HepG2 (cell line): ENCODE data around the gene BCAR3. TPM values are rescaled to one million over a fixed set of nuclear protein-coding genes. Genes with fewer than 3 reads are reported as not detected.

Source experiments
- ATF7 ChIP-seq, 2 experiments: fragments of 450-650 bp in 1 of 2; sonication (generic) in 1 of 2; formaldehyde crosslinking in 1 of 2; IDR thresholded peaks; 2 replicates each; pipeline versions ENCODE4 v1.4.0 to v1.6.1; 2016 to 2020; ENCODE audit warnings: antibody characterized with exemption in 1 of 2, mild to moderate bottlenecking in 1 of 2, missing genetic modification reagents in 1 of 2
- FOXA3 ChIP-seq: IDR thresholded peaks from 2 replicates; pipeline ENCODE4 v1.6.1; 2016; ENCODE audit warnings: missing genetic modification reagents, missing compliant biosample characterization
- HDAC2 ChIP-seq: sonication (generic); formaldehyde crosslinking; IDR thresholded peaks from 2 replicates; pipeline ENCODE4 v1.4.0; 2020; ENCODE audit warnings: missing genetic modification reagents
- MAX ChIP-seq: IDR thresholded peaks from 2 replicates; pipeline ENCODE4 v1.6.1; 2012; ENCODE audit warnings: inconsistent platforms
- MIER3 ChIP-seq: IDR thresholded peaks from 2 replicates; pipeline ENCODE4 v1.6.1; 2016; ENCODE audit warnings: missing compliant biosample characterization, borderline replicate concordance
- MTA1 ChIP-seq: sonication (generic); formaldehyde crosslinking; IDR thresholded peaks from 2 replicates; pipeline ENCODE4 v1.4.0; 2020; ENCODE audit warnings: missing genetic modification reagents, mild to moderate bottlenecking, borderline replicate concordance
- PHF5A ChIP-seq: IDR thresholded peaks from one replicate; pipeline ENCODE4 v1.6.1; 2018; ENCODE audit warnings: low read depth, missing genetic modification reagents; ENCODE audit not compliant: unreplicated experiment
- RXRB ChIP-seq: IDR thresholded peaks from 2 replicates; pipeline ENCODE4 v1.6.1; 2016; ENCODE audit warnings: borderline replicate concordance, missing genetic modification reagents, missing compliant biosample characterization
- SNAPC2 ChIP-seq: sonication (generic); formaldehyde crosslinking; IDR thresholded peaks from 2 replicates; pipeline ENCODE4 v1.8.1; 2022; ENCODE audit warnings: mild to moderate bottlenecking, missing genetic modification reagents
- TP53 ChIP-seq: sonication (generic); formaldehyde crosslinking; conservative IDR thresholded peaks from 2 replicates; pipeline ENCODE4 v1.4.0; 2020; ENCODE audit warnings: missing genetic modification reagents
- U2AF1 ChIP-seq: fragments of 200-400 bp; formaldehyde crosslinking; optimal IDR thresholded peaks from 2 replicates; pipeline ENCODE3; 2017; ENCODE audit warnings: mild to moderate bottlenecking, low read depth, low read length
- ZBTB40 ChIP-seq, 2 experiments: fragments of 450-650 bp in 1 of 2; sonication (generic) in 1 of 2; formaldehyde crosslinking in 1 of 2; IDR thresholded peaks; 2 replicates each; pipeline versions ENCODE4 v1.6.1 to v1.8.0; 2016 to 2022; ENCODE audit warnings: antibody characterized with exemption in 1 of 2, mild to moderate bottlenecking in 1 of 2, missing genetic modification reagents in 1 of 2
- ZEB1 ChIP-seq: IDR thresholded peaks from 2 replicates; pipeline ENCODE4 v1.6.1; 2012; ENCODE audit warnings: mild to moderate bottlenecking, low read depth, inconsistent platforms; ENCODE audit not compliant: insufficient replicate concordance
- ZNF850 ChIP-seq: sonication (generic); formaldehyde crosslinking; conservative IDR thresholded peaks from 2 replicates; pipeline ENCODE4 v1.9.0; 2021; ENCODE audit warnings: mild to moderate bottlenecking, missing genetic modification reagents
- polyA plus RNA-seq, 8 experiments: library from polyadenylated mRNA; depleted of rRNA in 3 of 8; stranded (reverse) in 7 of 8; unstranded in 1 of 8; fragments of >200 nt; fragmentation: Illumina TruSeq in 4 of 8; extraction: Trizol in 4 of 8; gene quantifications; 2 replicates each; pipeline versions ENCODE4 v1.2.1 to v1.2.3, GENCODE V29; 2011 to 2016; ENCODE audit warnings: low read depth in 4 of 8, missing spikeins in 1 of 8, mixed read lengths in 1 of 8; ENCODE audit not compliant: insufficient read depth in 1 of 8
- total RNA-seq, 5 experiments: library from RNA; depleted of rRNA; stranded (reverse); fragments of >200 nt; fragmentation: Illumina TruSeq; extraction: Trizol; gene quantifications; 2 replicates each; pipeline ENCODE4 v1.2.3, GENCODE V29; 2016; ENCODE audit warnings: low read depth in 1 of 5
- TF ChIP-seq, protein P1 (sequence below): sonication (generic); formaldehyde crosslinking; IDR thresholded peaks from 2 replicates; pipeline ENCODE4 v1.4.0; 2020; ENCODE audit warnings: missing genetic modification reagents

Gene BCAR3
- total and polyA plus RNA-seq, 2 of the 13 experiments (the other 11 are each of a cell fraction or from before 2014, with no cell fraction given), result 3.6 to 4.8 TPM

DNA sequence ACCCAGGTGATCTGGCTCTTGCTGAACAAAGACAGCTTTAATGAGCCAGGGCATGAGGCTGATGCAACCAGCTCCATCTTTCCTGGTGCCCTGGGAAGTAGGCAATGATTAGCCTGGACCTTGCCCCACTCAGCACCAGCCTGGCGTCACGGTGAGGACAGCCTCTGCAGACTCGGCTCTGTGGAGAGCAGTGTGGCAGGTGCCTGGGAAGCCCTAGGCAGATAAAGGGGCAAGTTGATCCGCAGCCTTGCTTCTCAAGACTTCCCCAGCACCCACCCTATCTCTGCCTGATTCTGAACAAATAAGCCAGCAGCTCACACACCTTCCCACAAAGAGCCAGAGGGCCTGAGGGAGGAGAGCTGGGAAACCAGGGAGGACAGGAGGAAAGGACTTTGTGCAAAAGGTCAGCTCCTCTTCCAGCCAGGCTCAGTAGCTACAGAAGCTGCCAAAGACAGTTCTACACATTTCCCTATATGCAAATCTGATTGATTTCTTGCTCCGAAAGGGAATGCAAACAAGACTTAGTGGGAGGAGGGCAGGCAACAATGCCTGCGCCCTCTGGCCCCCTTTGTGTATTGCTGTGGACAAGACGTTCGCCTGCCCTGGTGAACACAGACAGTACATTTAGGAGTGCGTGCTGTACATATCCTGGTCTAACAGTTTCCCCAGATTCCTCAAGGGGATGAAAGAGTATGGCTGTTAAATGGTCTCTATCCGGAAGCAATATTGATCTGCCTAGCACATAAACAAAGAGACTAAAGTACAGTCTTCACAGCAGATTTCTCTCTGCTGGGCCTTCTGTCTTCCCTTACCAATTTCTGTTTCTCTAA lies 63.8 kb downstream of the BCAR3 start (continued):
- TF ChIP-seq ZBTB40 (IDR thresholded peaks at IDR 0.05) (no peak), ZBTB40 (CRISPR knock-in tag; IDR thresholded peaks at IDR 0.05) (peak; percentile 18; the same call in 1 of the 2 replicates), RXRB (CRISPR knock-in tag) (peak; percentile 86), U2AF1 (peak; percentile 11), ATF7 (IDR thresholded peaks at IDR 0.05) (peak; percentile 57), ATF7 (CRISPR knock-in tag; IDR thresholded peaks at IDR 0.05) (no peak; the same call in 1 of the 2 replicates), TP53 (CRISPR knock-in tag) (0 out of 2 replicates have a peak, but pooled peaks have one; percentile 35), PHF5A (CRISPR knock-in tag) (no peak), MAX (peak; percentile 39; the same call in 1 of the 2 replicates), SNAPC2 (CRISPR knock-in tag) (0 out of 2 replicates have a peak, but pooled peaks have one; percentile 66), ZEB1 (peak; percentile 21), ZNF850 (CRISPR knock-in tag) (no peak), MTA1 (CRISPR knock-in tag) (peak; percentile 79; the same call in 1 of the 2 replicates), MIER3 (CRISPR knock-in tag) (peak; percentile 73; the same call in 1 of the 2 replicates), FOXA3 (CRISPR knock-in tag) (peak; percentile 85), HDAC2 (CRISPR knock-in tag) (peak; percentile 82)
- TF ChIP-seq, protein P1, sequence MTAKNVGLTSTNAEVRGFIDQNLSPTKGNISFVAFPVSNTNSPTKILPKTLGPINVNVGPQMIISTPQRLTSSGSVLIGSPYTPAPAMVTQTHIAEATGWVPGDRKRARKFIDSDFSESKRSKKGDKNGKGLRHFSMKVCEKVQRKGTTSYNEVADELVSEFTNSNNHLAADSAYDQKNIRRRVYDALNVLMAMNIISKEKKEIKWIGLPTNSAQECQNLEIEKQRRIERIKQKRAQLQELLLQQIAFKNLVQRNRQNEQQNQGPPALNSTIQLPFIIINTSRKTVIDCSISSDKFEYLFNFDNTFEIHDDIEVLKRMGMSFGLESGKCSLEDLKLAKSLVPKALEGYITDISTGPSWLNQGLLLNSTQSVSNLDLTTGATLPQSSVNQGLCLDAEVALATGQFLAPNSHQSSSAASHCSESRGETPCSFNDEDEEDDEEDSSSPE (CRISPR knock-in tag), result peak; percentile 25; the same call in 1 of the 2 replicates
